HG03097 (cell line): ENCODE data around the gene MTA1.

ENCODE experiments used
- ATAC-seq: cut with Tn5 transposase; IDR thresholded peaks from one replicate; pipeline ENCODE4 v1.9.1; 2021; ENCODE audit not compliant: unreplicated experiment, low FRiP score

The MTA1 gene

GRCh38 chr14:105439710-105440553, 20.3 kb downstream of the MTA1 start:
- ATAC-seq = no peak

- no peak for ATAC-seq
These were observed 20.9 kb downstream of the MTA1 start for GRCh38 chr14:105440554-105440900.

- ATAC-seq = no peak
These were observed 21.4 kb downstream of the MTA1 start for GRCh38 chr14:105440992-105441391.

GRCh38 chr14:105442125-105442524, 22.5 kb downstream of the MTA1 start:
- no peak for ATAC-seq

DNA sequence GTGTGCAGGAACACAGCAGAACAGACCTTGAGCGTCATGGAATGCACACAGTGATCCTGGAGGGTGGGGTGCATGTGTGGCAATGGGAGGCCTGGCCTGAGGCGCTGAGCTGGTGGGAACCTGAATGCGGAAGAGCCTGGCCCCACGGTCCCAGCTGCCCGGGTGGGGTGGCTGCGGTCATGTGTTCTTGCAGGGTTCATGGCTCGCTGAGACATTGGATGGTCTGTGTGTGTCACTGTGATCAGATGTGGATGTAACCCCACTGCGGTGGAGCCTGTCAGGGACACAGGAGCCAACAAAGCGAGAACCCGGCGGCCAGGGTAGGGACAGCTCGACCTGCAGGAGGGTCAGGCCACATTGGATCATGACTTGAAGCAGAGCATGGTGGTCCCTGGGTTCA, 23.2 kb downstream of the MTA1 start:
- ATAC-seq = no peak

- ATAC-seq = no peak
These were observed 25.2 kb downstream of the MTA1 start for GRCh38 chr14:105444859-105445258.

DNA sequence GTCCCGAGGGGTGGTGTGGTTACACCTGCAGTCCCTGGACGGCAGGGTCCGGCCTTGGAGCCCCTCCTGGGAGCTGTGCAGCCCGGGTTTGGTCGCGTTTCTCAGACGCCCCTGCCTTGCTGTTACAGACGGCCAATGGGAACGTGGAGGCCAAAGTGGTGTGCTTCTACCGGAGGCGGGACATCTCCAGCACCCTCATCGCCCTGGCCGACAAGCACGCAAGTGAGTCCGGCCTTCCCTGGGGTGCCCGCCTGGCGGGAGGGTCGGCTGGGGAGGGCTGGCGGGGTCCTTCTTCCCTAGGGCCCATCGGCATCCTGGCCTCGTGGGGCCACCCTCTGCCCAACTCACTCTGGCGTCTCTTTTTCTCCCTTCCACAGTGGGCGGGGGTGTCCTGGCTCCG, 25.7 kb downstream of the MTA1 start:
- ATAC-seq = no peak

- ATAC-seq = no peak
These were observed 26.5 kb downstream of the MTA1 start for GRCh38 chr14:105445901-105446845.

- ATAC-seq = no peak
These were observed 27.3 kb downstream of the MTA1 start for GRCh38 chr14:105446971-105447370.

GRCh38 chr14:105447651-105448640, 28.3 kb downstream of the MTA1 start:
- ATAC-seq = no peak

DNA sequence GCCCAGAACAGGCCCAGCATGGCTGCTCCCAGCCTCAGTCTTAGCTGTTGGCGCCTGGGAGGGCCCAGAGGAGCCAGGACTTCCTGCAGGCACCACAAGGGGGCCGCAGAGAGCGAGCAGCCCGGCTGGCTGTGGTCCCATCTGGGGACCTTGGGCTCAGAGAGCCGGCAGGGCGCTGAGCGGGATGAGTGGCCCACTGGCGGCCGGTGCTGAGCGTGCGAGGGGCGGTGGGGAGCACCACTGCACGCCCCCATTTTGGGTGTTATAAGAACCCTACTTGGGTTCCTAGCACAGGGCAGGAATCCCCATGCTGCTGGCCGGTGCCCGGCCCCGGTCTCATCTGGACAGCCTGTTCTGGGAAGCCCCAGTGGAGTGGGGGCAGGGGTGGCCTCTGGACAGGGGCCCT, 29.1 kb downstream of the MTA1 start:
- no peak for ATAC-seq

DNA sequence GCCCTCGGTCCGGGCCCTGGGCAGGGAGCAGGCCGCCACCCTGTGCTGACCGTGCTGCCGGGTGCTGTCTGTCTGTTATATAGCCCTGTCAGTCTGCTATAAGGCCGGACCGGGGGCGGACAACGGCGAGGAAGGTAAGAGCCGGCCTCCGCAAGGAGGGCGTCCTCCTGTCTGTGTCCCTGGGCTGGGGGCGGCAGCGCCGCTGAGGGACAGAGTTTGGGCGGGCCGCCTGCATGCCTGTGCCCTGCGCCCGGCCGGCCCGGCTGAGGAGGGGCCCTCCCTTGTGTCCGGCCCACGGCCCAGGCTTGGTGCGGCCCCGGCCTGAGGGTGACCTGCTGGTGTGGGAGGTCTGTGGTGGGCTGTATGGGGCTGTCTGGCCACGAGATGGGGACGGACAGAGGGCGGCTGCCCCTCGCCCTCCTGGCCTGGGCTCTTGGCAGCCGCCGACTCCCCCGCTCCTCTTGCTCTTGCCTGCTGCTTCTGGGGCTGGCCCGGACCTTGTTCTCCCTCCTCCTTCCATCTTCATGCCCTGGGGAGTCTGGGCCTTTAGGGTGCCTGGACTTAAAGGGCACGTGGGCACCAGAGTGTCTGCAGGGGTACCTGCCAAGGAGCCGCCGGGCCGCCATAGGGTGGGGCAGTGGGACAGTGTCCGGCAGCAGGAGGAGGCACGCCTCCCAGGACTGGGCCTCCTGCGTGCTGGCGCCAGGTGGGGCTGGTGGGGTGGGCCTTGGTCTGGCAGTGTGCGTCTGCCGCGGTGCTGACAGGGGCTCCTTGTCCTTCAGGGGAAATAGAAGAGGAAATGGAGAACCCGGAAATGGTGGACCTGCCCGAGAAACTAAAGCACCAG, 29.9 kb downstream of the MTA1 start:
- no peak for ATAC-seq

DNA sequence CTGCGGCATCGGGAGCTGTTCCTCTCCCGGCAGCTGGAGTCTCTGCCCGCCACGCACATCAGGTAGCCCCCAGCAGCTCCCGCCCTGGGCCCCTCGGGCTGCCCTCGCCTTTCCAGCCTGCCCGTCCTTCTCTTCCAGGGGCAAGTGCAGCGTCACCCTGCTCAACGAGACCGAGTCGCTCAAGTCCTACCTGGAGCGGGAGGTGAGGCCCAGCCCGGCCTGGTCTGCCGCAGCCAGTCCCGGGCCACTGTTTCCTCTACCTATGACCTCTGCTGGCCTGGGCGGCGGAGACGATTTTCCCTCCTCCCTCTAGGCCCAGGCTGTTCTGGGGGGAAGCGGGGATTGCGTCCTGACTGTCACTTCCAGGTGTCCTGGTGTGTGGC, 30.5 kb downstream of the MTA1 start:
- no peak for ATAC-seq

- ATAC-seq = no peak
These were observed 31.5 kb downstream of the MTA1 start for GRCh38 chr14:105450864-105451720.

- no peak for ATAC-seq
These were observed 33.3 kb downstream of the MTA1 start for GRCh38 chr14:105452963-105453362.

- no peak for ATAC-seq
These were observed 34.2 kb downstream of the MTA1 start for GRCh38 chr14:105453847-105454246.

GRCh38 chr14:105455086-105455640, 35.5 kb downstream of the MTA1 start:
- ATAC-seq = no peak
